A673 (cell line): ENCODE data around the gene RLF.

Experiments used
- EZH2 ChIP-seq: fragments of 200-600 bp; sonication (generic); IDR thresholded peaks from 2 replicates; pipeline ENCODE4 v1.6.1; 2017; ENCODE audit warnings: borderline replicate concordance, low read depth, mild to moderate bottlenecking, mixed read lengths, antibody characterized with exemption, low read length; ENCODE audit not compliant: poor library complexity, severe bottlenecking
- TF ChIP-seq, protein P1 (sequence below): fragments of 300-800, 200-600 bp; sonication (generic); conservative IDR thresholded peaks from 2 replicates; pipeline ENCODE4 v1.5.1; 2017; ENCODE audit warnings: low read depth, mild to moderate bottlenecking, antibody characterized with exemption, low read length, moderate library complexity, mixed read lengths

DNA sequence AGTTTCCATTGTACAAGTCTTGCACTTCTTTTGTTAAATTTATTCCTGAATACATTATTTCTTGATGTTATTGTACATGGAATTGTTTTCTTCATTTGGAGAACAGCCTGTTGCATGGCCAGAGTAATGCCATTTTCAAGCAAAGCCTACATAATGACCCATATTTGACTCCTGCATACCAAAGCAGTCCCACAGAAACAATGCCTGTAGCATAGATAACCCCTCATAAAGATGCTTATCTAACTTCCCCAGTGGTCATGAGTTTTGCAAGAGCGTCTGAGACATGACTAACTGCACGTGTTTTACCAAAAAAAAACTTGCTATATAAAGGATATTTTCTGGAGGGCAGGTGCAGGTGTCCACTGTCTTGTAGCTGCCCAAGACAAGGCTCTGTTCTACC, 30.3 kb upstream of the RLF start:
- TF ChIP-seq, protein P1, sequence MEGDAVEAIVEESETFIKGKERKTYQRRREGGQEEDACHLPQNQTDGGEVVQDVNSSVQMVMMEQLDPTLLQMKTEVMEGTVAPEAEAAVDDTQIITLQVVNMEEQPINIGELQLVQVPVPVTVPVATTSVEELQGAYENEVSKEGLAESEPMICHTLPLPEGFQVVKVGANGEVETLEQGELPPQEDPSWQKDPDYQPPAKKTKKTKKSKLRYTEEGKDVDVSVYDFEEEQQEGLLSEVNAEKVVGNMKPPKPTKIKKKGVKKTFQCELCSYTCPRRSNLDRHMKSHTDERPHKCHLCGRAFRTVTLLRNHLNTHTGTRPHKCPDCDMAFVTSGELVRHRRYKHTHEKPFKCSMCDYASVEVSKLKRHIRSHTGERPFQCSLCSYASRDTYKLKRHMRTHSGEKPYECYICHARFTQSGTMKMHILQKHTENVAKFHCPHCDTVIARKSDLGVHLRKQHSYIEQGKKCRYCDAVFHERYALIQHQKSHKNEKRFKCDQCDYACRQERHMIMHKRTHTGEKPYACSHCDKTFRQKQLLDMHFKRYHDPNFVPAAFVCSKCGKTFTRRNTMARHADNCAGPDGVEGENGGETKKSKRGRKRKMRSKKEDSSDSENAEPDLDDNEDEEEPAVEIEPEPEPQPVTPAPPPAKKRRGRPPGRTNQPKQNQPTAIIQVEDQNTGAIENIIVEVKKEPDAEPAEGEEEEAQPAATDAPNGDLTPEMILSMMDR: no peak
- TF ChIP-seq EZH2: no peak
